GM12878 (cell line): Measurements from ENCODE around the gene FUT8. TPM values are rescaled to one million over a fixed set of nuclear protein-coding genes. Genes with fewer than 3 reads are reported as not detected.

Experiments
- ATAC-seq: fragments of 200-7000 bp; cut with Tn5 transposase; 3 replicates; pipeline ENCODE4 v1.9.1; 2020; ENCODE audit warnings: mild to moderate bottlenecking, moderate library complexity
- BruUV-seq: library from RNA; stranded (reverse); fragments of 400-500 nt; replicated peaks from 2 replicates; lab custom pipeline; 2021; lab: Mats Ljungman, UMichigan
- CTCF ChIA-PET: fragments of 300-600 bp; sonication (Branson Sonifier 250); formaldehyde crosslinking; extraction: SDS; loops from one replicate; lab custom pipeline; 2021; ENCODE audit warnings: inconsistent platforms; lab: Yijun Ruan, JAX
- POLR2A ChIA-PET: fragments of 350-600 bp; formaldehyde crosslinking; extraction: SDS; loops from one replicate; lab custom pipeline; 2021; ENCODE audit warnings: inconsistent platforms; lab: Charles Lee
- RAD21 ChIA-PET: fragments of 300-600 bp; sonication (Branson Sonifier 250); formaldehyde crosslinking; loops from one replicate; lab custom pipeline; 2023; ENCODE audit warnings: antibody characterized with exemption; ENCODE audit not compliant: unreplicated experiment; lab: Charles Lee
- SMC1A ChIA-PET: fragments of 300-600 bp; sonication (Branson Sonifier 250); formaldehyde crosslinking; loops from one replicate; lab custom pipeline; 2023; ENCODE audit not compliant: unreplicated experiment, uncharacterized antibody; lab: Charles Lee
- DNase-seq: peaks from one replicate; pipeline ENCODE4 v3.0.0-alpha.2; 2011; ENCODE audit warnings: low read depth, low spot score
- FAIRE-seq: peaks from 3 replicates; lab custom pipeline; 2011; peaks lifted over from hg19 to GRCh38; lab: Jason Lieb, UNC
- H2AFZ ChIP-seq: 2 replicates; pipeline ENCODE4 v1.6.0; 2011; ENCODE audit warnings: low read depth, low read length, control low read depth; ENCODE audit not compliant: control insufficient read depth
- H3K27ac ChIP-seq: 2 replicates; pipeline ENCODE4 v1.5.1; 2011; ENCODE audit warnings: control low read depth; ENCODE audit not compliant: control insufficient read depth, insufficient read depth
- H3K27me3 ChIP-seq, 2 experiments: replicated peaks in 1 of 2; 2 replicates each; pipeline versions ENCODE4 v1.6.0 to v1.6.1; 2011; ENCODE audit warnings: low read length in 1 of 2; ENCODE audit not compliant: control insufficient read depth in 2 of 2, insufficient read depth in 2 of 2
- H3K36me3 ChIP-seq, 2 experiments: 2 replicates each; pipeline ENCODE4 v1.5.1; 2011; ENCODE audit warnings: low read length in 1 of 2; ENCODE audit not compliant: control insufficient read depth in 2 of 2, insufficient read depth in 2 of 2
- H3K4me1 ChIP-seq: 2 replicates; pipeline ENCODE4 v1.6.1; 2011; ENCODE audit warnings: mild to moderate bottlenecking, low read length, moderate library complexity, mixed read lengths; ENCODE audit not compliant: control insufficient read depth, insufficient read depth
- H3K4me2 ChIP-seq: 2 replicates; pipeline ENCODE4 v1.6.0; 2011; ENCODE audit warnings: control low read depth; ENCODE audit not compliant: control insufficient read depth, insufficient read depth
- H3K4me3 ChIP-seq: fragments of 200-600 bp; sonication (generic); 2 replicates; pipeline ENCODE4 v1.5.1; 2016
- H3K79me2 ChIP-seq: 2 replicates; pipeline ENCODE4 v1.6.0; 2011; ENCODE audit warnings: low read length; ENCODE audit not compliant: control insufficient read depth, insufficient read depth
- H3K9ac ChIP-seq: 2 replicates; pipeline ENCODE4 v1.8.0; 2011; ENCODE audit warnings: low read length, control low read depth, mixed read lengths; ENCODE audit not compliant: control insufficient read depth, insufficient read depth
- H3K9me3 ChIP-seq: replicated peaks from 3 replicates; pipeline ENCODE4 v1.5.1; 2011; ENCODE audit warnings: mild to moderate bottlenecking, low read length; ENCODE audit not compliant: control insufficient read depth, insufficient read depth
- H4K20me1 ChIP-seq: 2 replicates; pipeline ENCODE4 v1.6.0; 2011; ENCODE audit not compliant: control insufficient read depth, insufficient read depth
- DPF2 ChIP-seq: fragments of 450-650 bp; IDR thresholded peaks from 2 replicates; pipeline ENCODE4 v1.6.1; 2017; ENCODE audit warnings: mild to moderate bottlenecking
- FOS ChIP-seq: IDR thresholded peaks from 3 replicates; pipeline ENCODE4 v1.6.1; 2011; ENCODE audit warnings: borderline replicate concordance; ENCODE audit not compliant: insufficient read length; ENCODE audit errors: extremely low read depth
- JUND ChIP-seq: IDR thresholded peaks from 2 replicates; pipeline ENCODE4 v1.6.1; 2012; ENCODE audit warnings: low read depth, mild to moderate bottlenecking, low read length, improper control_type of control experiment, moderate library complexity
- MEF2A ChIP-seq: IDR thresholded peaks from 2 replicates; pipeline ENCODE4 v1.6.1; 2011; ENCODE audit warnings: low read depth, mild to moderate bottlenecking, low read length, moderate library complexity; ENCODE audit not compliant: insufficient read depth
- MTA2 ChIP-seq: fragments of 450-650 bp; IDR thresholded peaks from 2 replicates; pipeline ENCODE4 v1.6.1; 2016; ENCODE audit warnings: low read depth, mild to moderate bottlenecking, moderate library complexity
- NKRF ChIP-seq: fragments of 450-650 bp; conservative IDR thresholded peaks from 2 replicates; pipeline ENCODE4 v1.6.1; 2017; ENCODE audit warnings: mild to moderate bottlenecking, moderate library complexity
- NR2C1 ChIP-seq: fragments of 450-650 bp; IDR thresholded peaks from 2 replicates; pipeline ENCODE4 v1.6.1; 2017; ENCODE audit warnings: antibody characterized with exemption, mild to moderate bottlenecking, moderate library complexity
- POLR2A ChIP-seq: IDR thresholded peaks from 2 replicates; pipeline ENCODE4 v1.6.1; 2011; ENCODE audit warnings: low read depth, mild to moderate bottlenecking, low read length
- SPI1 ChIP-seq: IDR thresholded peaks from 2 replicates; pipeline ENCODE4 v1.6.1; 2011; ENCODE audit warnings: low read depth, mild to moderate bottlenecking, low read length, moderate library complexity, borderline replicate concordance; ENCODE audit not compliant: insufficient read depth
- SRF ChIP-seq, 2 experiments: IDR thresholded peaks; 2 replicates each; pipeline ENCODE4 v1.6.1; 2011; ENCODE audit warnings: low read depth in 2 of 2, low read length in 2 of 2, mild to moderate bottlenecking in 1 of 2, moderate library complexity in 1 of 2
- STAT1 ChIP-seq: fragments of 450-650 bp; conservative IDR thresholded peaks from 2 replicates; pipeline ENCODE4 v1.6.1; 2014; ENCODE audit warnings: antibody characterized with exemption, mild to moderate bottlenecking
- ZBED1 ChIP-seq: IDR thresholded peaks from 2 replicates; pipeline ENCODE4 v1.6.1; 2016; ENCODE audit warnings: borderline replicate concordance
- ZNF592 ChIP-seq: fragments of 450-650 bp; IDR thresholded peaks from 2 replicates; pipeline ENCODE4 v1.6.1; 2017; ENCODE audit warnings: mild to moderate bottlenecking, moderate library complexity
- ZNF687 ChIP-seq: fragments of 450-650 bp; IDR thresholded peaks from 2 replicates; pipeline ENCODE4 v1.6.1; 2017; ENCODE audit warnings: mild to moderate bottlenecking, moderate library complexity
- ZSCAN29 ChIP-seq: fragments of 450-650 bp; IDR thresholded peaks from 2 replicates; pipeline ENCODE4 v1.6.1; 2017; ENCODE audit warnings: mild to moderate bottlenecking, moderate library complexity
- ZZZ3 ChIP-seq: IDR thresholded peaks from 2 replicates; pipeline ENCODE4 v1.6.1; 2011; ENCODE audit warnings: low read depth; ENCODE audit not compliant: control insufficient read depth, insufficient read length
- WGBS: methylation state at CpG from one replicate; pipeline ENCODE4 v1.1.6; 2016; ENCODE audit warnings: low lambda C conversion rate; ENCODE audit not compliant: insufficient replicate concordance, insufficient coverage; ENCODE audit errors: missing lambda C conversion rate; 5-methylcytosine and 5-hydroxymethylcytosine counted together
- in situ Hi-C: fragments of 300-500 bp; cut with MboI; formaldehyde crosslinking; loops from 9 replicates; pipeline ENCODE4 v1.14.3; 2018; ENCODE audit warnings: mixed read lengths
- intact Hi-C: fragments of 100-400 bp; cut with micrococcal nuclease; formaldehyde crosslinking; loops from one replicate; pipeline ENCODE4 v1.14.2; 2022; ENCODE audit not compliant: unreplicated experiment
- polyA plus RNA-seq, 11 experiments: library from polyadenylated mRNA; depleted of rRNA in 4 of 11; unstranded in 6 of 11; stranded (reverse) in 5 of 11; fragments of >200 nt; fragmentation: Nextera tagmentation in 4 of 11; fragmentation: Illumina TruSeq in 1 of 11; extraction: Ambion mirVana in 4 of 11; extraction: Trizol in 1 of 11; gene quantifications; 1 replicate in 1 of 11; 2 replicates in 10 of 11; pipeline versions ENCODE4 v1.2.1 to v1.2.3, GENCODE V29; 2011 to 2016; ENCODE audit warnings: inconsistent platforms in 2 of 11, missing spikeins in 2 of 11, low read depth in 1 of 11
- total RNA-seq, 4 experiments: library from RNA; depleted of rRNA in 3 of 4; stranded (reverse); fragments of >200 nt in 3 of 4; fragmentation: Illumina TruSeq in 1 of 4; extraction: Trizol in 1 of 4; gene quantifications; 2 replicates each; pipeline versions ENCODE4 v1.2.1 to v1.2.3, GENCODE V29; 2013 to 2021

The FUT8 gene
- total and polyA plus RNA-seq, 10 of the 15 experiments (the other 5 are each of a cell fraction or from before 2014, with no cell fraction given), result 21.3 to 106 (median 66.3) TPM

GRCh38 chr14:65751510-65751909 lies 339.0 kb downstream of the FUT8 start:
- H3K9me3 ChIP-seq, result no peaks in the 10 kb centered on the region
- 52% methylated on average over 3 of the region's 3 CpGs for WGBS
- H3K36me3 ChIP-seq, result no peaks in the 10 kb centered on the region
- no peak overlapping the region for H3K9ac ChIP-seq
- H3K4me1 ChIP-seq, result no peaks in the 10 kb centered on the region
- no peak for FAIRE-seq
- no peaks in the 10 kb centered on the region for H3K27me3 ChIP-seq
- no peak overlapping the region for H2AFZ ChIP-seq
- RAD21 ChIA-PET, result no interaction called here
- in situ Hi-C loops, result no loop called here
- no peaks in the 10 kb centered on the region for H3K79me2 ChIP-seq
- no TSS peak for BruUV-seq
- H3K27ac ChIP-seq, result no peak overlapping the region
- SMC1A ChIA-PET, result interaction anchor here (0.6 to 1.5 kb wide), 4 partner anchors 15 to 337 kb away, joined by 3 to 5 read pairs (median 4); no protein-coding TSS in a partner anchor
- CTCF ChIA-PET, result interaction anchor here (0.6 to 1.5 kb wide), 4 partner anchors 10 to 320 kb away, joined by 3 read pairs; no protein-coding TSS in a partner anchor
- no peak for DNase-seq
- no peaks in the 10 kb centered on the region for H4K20me1 ChIP-seq
- H3K4me2 ChIP-seq, result no peak overlapping the region
- TF ChIP-seq NKRF (no peak), ZNF687 (no peak), DPF2 (no peak), ZNF592 (no peak), SRF (IDR thresholded peaks at IDR 0.05; ENCODE audit: low read depth in 2 of 2, low read length in 2 of 2) (no peak), POLR2A (no peak), ZBED1 (no peak), ZZZ3 (no peak), MTA2 (no peak), ZSCAN29 (no peak), FOS (no peak), SPI1 (no peak), STAT1 (no peak), MEF2A (no peak), JUND (no peak), NR2C1 (no peak)
- TF ChIP-seq, all 136 proteins: peak for 0
- no peak overlapping the region for H3K4me3 ChIP-seq
- POLR2A ChIA-PET, result no interaction called here
- no peak; the same call in 1 of the 3 replicates for ATAC-seq
- intact Hi-C loops, result no loop called here
